Measurements from ENCODE around the gene ARHGDIB.

Gene ARHGDIB

DNA sequence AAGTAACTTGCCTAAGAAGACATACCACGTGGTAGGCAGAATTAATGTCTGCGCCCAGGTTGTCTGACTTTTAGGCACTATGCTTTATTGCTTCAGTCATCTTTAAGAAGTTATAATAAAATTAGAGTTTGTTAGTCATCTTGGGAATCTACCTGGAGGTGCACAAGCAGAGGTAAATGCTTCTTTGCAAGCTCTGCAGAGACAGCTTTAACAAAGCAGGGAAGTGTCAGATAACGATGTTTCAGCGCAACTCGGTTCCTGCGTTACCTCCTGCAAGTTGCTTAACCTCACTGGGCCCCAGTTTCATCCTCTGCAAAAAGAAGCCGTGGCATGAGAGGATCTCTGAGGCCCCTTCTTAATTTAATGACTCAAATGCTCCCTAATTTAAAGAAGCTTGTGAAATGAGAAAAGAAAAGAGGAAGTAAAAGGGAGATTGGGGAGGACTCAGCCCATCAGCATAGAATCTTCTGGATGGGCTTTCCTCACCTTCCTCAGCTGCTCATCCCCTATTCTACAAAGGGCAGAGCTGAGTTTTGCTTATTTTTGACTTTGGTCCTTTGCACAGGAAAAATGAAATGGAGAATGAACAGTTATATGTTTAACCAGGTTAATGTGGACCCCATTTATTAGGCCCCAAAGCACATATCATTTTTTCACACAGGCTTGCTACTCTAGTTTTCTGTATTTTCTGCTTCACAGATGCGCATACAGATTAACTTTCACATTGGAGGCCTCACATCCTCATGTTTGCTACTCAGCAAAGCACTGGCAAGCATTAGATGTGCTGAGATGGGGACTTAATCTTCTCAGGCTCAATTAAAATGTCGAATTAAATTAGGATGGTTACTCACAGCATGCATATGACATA lies 5.1 kb downstream of the ARHGDIB start:
- DNase-seq (ENCODE audit: low spot score) = no peak

DNA sequence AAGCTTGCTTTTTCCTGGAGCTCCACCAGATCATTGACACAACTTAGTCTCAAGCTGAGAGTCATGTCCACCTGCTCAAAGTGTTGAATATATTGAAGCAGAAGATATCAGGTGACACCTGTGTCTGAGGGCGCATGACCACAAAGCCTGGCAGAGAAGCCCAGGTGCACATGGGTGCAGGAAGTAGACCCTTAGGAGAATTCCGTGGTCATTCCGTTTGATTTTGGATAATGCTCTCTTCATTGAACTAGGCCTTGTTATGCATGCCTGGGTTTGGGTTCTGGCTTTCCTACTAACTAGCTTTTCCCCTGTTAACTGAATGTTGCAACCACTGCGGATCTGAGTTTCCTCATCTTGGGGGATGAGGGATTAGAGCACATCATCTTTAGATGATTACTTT lies 7.1 kb downstream of the ARHGDIB start:
- no peak for DNase-seq (ENCODE audit: low spot score)

DNA sequence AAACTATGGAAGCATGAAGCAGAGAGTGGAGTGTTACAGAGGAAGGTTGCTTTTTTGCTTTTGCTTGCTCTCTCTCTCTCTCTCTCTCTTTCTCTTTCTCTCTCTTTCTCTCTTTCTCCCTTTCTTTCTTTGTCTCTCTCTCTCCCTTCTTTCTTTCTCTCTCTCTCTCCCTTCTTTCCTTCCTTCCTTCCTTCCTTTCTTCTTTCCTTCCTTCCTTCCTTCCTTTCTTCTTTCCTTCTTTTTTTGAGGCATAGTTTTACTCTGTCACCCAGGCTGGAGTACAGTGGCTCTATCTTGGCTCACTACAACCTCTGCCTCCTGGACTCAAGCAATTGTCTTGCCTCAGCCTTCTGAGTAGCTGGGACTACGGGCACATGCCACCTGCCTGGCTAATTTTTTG lies 7.6 kb downstream of the ARHGDIB start:
- DNase-seq (ENCODE audit: low spot score) = no peak

DNA sequence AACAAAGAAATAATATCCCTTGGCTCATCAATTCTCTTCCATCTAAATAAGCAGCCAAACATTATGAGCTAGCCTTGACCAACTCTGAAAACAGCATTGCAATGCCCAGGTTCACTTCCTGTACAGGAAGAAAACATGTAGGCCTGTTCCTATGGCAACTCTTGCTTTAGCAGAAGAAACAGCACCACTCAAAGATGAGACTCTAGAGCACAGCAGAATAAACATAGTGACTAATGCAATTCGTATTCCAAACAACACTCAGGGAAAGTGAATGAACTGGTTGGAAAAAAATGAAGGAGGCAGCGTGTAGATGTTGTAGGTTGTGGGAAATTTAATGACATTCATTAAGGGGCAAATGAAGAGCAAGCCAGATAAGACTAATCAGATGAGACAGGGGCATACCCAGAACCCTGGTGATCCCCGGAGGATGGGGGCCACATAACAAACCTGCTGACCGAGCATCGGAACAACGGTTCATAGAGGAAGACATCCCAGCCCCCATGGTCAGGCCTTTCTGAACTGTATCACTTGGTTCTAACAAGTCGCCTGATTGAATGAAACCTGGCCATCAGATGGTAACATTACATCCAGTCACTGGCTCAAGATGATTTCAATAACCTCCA lies 9.0 kb downstream of the ARHGDIB start:
- DNase-seq (ENCODE audit: low spot score) = peak; percentile 65

DNA sequence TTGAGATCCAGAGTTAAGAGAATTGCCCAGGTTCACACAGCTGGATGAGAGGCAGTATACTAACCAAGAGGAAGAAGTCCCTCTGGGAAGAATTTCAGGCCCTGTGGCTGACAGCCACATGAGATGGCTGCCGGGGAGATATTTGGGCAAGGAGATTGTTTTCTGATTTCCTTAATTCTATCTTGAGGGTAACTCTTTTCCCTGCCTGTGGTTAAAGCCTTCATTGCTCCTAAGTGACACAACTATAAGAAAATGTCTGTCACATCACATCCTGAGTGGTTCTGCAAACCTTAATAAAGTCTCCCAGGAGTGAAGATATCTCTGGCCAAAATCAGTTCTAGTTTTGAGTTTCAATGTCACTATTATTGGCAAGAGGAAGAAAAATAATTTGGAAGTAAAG lies 9.6 kb downstream of the ARHGDIB start:
- DNase-seq (ENCODE audit: low spot score) = no peak

DNA sequence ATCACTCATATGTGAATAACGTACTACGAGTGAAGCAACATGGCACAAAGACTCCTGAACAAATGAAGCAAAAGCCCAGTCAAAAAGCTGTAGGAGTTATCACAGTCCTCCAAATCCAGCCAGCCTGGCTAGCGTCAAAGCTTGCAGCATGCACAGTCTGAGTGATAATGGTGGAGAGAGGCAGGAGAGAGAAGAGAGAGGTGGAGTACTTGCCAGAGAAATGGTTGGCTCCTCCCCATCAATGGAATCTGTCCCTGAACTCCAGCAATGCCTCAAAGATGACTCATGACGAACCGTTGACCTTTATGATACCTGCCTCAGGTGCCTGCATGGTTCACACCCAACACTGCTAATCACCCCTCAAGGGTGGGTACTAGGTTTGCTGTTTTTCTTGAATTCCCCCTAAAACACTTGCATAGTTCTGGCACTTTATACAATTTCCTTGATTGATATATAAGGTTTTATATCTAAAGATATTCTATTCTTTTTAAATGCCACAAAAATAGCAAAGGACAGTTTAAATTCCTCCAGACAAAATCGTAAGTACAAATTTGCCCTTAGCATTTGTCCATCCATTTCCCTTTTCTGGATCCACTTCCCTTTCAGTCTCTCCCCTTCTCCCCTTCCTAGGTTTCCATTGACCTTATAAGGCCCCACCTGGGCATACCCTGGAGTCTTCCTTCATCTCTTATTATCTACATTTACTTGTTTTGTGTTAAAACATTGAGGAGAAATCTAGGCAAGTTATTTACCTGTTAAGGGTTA lies 10.2 kb downstream of the ARHGDIB start:
- no peak for DNase-seq (ENCODE audit: low spot score)

DNA sequence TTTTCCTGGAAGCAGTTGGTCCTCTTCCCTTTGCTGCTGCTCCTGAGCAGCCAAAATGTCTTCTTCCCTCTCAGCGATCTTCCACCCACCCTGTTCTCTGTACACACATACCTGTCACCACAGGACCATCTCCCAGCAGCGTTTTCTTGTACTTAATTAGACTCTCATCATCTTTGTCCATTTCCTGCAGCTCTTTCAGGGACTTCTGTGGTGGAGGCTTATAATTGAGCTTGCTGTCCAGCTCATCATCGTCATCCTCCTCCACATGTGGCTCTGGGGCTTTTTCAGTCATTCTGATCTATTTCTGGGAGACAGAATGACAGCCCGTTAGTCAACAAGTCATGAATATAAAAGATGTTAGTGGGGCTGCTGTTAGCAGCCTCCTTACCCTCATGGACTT lies 11.0 kb downstream of the ARHGDIB start:
- DNase-seq (ENCODE audit: low spot score) = no peak

DNA sequence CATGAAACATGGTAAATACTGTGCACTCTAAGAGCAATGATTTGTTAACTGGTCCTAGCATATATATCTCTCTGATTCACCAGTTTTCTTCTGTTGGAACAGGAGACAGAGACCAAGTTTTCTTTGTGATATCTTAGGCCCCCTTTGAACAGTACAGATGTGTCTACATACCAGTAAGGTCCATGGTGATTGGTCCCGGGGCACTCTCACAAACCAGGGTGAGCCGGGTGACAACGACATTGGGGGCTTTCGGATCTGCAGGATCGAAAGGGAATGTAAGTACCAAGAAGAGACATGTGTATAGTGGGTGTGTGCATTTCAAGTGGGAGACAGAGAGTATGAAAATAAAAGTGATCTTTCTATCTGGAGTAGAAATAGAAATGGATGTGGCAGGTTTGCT lies 11.8 kb downstream of the ARHGDIB start:
- DNase-seq (ENCODE audit: low spot score) = no peak

DNA sequence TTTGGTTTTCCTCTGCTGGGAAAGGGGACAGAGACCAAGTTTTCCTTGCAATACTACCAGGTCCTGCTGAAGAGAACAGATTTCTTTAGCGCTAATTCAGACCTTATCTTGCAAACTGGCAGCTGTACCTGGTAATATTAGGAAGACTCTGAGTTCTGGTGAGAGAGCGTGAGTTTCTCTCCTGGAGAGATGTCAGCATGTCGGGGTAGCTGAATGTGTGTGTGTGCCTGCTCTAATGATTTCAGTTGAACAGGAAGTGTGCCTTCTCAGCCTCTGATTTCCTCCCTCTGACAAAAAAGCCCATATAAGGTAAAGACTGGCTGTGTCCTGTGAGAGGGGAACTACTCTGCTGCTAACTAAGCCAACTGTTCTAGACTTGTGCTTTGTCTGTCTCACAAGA lies 12.7 kb downstream of the ARHGDIB start:
- peak; percentile 78 for DNase-seq (ENCODE audit: low spot score)

DNA sequence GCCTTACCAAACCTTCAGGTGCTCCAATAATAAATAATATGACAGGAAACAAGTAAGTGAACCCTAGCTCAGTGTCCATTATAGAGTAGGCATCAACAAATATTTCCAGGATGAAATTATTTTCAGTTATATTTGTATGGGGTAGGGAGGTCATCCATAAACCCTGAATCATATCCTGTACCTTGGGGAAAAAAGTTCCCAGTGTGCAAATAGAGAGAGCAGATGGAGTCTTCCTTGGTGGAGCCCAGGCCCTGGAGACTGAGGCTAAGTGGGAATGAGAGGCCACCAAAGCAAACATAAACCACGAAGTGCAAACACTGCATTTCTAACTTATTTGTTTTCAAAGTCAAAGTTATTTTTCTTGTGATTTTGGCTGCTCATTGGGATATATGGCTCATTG lies 14.5 kb downstream of the ARHGDIB start:
- DNase-seq (ENCODE audit: low spot score) = no peak

DNA sequence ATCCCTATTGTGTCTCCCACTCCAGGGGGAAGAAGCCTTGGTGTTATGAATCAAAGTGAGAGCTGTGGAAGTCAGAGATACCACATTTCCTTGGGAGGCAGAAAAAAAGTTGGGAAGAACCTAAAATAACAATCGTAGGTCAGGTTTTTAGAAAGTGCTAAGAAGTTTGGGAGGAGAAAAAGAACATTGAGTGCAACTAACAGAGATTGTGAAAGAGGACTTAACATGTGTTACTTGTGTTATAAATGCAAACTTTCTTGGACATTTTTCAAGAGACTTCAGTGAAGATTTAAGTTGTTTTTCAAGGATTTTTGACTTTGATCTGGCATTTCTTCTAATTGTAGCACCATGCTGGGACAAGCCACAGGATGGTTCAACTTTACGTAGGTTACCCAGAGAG lies 15.2 kb downstream of the ARHGDIB start:
- no peak for DNase-seq (ENCODE audit: low spot score)

DNA sequence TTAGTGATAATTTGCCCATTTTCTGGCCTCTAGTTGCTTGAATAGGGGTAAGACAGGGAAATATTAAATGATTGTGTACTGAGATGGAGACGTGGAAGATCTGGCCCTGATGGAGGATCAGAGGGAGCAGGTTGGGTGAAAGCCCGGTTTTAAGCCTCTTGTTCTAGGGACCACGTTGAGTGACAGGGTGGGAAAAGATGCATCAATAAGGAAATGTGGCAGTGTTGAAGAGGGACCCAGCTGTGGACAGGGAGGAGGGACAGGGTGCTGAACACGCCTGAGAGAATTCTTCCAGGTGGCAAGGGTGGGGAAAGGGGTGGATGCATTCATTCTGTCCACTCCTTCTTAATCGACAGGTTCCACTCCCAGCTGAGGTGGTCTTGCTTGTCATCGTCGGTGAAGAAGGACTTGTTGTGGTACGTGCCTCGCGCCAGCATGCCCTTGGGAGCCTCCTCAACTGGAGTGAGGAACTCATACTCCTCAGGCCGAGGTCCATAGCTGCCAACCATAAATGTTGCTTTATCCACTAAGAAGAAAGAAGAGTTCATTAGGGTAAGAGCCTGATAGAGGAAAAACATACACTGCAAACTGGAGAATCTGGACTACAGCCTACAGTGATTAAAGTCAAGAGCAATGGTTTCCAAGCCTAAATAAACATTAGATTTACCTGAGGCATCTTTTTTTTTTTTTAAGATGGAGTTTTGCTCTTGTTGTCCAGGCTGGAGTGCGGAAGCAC lies 19.0 kb downstream of the ARHGDIB start:
- no peak for DNase-seq (ENCODE audit: low spot score)

DNA sequence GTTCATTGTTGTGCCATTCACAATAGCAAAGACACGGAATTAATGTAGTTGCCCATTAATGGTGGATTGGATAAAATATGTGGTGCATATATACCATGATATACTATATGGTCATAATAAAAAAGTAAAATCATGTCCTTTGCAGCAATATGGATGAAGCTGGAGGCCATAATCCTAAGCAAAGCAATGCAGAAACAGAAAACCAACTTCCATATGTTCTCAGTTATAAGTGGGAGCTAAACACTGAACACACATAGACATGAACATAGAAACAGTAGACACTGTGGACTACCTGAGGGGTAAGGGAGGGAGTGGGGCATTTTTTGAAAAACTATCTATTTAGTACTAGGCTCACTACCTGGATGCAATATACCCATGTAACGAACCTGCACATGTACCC lies 20.0 kb downstream of the ARHGDIB start:
- no peak for DNase-seq (ENCODE audit: low spot score)

DNA sequence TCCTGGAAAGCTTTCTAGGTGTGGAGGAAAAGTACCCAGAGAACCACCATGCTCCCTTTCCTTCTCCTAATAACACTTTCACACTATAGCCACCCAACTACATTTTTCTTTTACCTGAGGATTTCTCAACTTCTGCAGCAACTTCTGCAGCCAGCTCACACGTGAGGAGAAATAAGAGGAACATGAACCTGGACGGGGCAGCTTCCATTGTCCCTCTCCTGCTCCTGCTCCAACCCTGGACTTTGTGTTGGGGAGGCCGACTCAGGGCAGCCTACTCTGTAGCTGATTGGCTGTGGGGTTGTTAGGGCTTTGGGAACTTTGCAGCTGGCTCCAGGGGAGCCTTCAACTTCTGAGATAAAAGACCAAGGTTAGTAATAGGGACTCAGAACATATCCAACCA lies 23.1 kb downstream of the ARHGDIB start, which contains the start of gene ERP27:
Gene ERP27, minus strand, starts transcription at position 237 of the 400 bp plus-strand sequence. Its CDS starts 29 bp downstream, at position 208.
- no peak for DNase-seq (ENCODE audit: low spot score)

DNA sequence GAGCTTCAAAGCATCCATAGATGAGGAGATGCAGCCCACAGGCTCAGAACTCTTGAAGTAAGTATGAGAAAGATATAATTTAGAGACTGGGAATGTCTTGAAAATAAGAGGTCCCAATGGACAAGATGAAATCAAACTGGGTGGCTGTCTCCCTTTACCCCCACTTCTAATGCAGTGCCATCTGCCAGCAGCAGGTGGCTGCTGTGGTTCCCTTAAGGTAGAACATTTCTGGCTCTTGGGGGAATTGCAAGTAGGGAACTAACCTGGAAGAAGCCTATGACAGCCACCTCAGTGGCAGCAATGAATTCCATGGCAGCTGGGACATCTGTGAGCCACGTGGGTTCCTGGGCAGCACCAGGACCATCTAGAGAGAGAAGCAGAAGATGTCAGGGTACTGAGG lies 23.7 kb downstream of the ARHGDIB start:
- no peak for DNase-seq (ENCODE audit: low spot score)

DNA sequence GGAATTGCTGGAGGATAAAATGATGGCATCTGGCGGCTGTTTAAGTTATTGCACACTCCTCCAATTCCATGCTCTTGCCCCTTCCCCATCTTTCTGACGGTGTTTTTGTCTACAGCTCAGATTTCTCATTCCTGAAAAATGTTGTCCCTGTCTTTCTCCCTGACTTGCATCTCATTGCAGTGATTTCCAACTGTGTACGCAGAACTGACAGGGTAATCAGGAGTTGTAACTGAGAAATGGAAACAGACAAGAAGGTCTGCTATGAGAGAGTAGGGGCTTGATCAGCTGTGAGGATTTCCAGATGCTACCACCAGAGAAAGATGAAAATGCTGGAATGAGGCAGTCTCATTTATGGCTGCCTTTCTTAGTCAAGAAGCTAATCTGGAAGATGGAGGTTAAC lies 24.4 kb downstream of the ARHGDIB start:
- DNase-seq (ENCODE audit: low spot score) = no peak

DNA sequence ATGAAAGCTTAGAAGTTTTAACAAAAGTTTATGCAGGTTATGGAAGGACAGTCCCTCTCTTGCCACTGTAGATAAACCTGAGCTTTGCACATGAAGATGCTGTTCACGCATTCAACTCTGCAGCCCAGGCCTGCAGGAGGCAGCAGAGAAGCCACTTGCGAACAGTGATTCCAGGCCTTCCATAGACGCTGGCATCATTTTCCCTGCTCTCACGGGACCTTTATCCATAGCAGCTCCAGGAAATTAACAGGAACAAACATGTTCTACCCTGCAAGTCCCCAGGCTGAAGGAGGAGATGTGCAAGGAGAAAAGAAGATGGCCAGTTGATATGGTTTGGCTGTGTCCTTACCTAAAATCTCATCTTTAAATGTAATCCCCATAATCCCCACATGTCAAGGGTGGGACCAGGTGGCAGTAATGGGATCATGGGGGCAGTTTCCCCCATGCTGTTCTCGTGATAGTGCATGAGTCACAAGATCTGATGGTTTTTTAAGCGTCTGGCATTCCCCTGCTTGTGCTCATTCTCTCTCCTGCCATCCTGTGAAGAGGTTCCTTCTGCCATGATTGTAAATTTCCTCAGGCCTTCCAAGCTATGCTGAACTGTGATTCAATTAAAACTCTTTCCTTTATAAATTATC lies 25.1 kb downstream of the ARHGDIB start:
- DNase-seq (ENCODE audit: low spot score) = no peak

DNA sequence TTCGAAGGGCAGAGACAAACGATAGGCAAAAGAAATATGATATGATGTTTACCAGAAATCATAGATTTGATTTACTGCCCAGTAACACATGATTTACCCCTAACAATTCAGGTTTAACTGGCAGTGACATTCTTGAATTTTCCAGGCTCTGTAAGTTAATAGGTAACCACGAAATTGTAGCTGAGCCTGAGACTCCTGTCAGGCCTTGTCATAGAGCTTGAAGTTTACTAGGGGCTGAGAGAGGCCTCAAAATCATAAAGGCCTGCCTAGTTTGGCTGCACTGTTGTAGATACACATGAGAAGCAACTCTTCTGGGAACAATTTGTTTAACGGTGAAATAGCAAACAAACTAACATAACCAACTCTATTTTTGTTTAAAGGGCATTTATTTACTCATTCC lies 26.4 kb downstream of the ARHGDIB start:
- no peak for DNase-seq (ENCODE audit: low spot score)

DNA sequence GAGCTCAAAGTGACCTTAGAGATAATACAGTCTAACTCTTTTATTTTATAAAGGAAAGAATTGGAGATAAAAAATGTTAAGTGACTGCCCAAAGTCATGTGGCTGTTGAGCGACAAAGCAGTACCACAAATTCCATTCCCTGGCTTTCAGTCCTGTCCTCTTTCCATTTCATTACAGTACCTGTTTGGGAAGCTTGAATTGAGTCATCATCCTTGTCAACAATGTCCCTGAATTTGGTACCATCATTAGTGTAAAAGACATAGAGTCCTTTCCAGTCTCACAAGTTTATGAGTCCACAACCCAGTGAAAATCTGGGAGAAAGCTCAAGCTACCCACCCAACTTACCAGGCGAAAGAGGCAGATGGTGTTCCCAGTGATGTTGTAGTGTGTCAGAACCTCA lies 26.9 kb downstream of the ARHGDIB start:
- DNase-seq (ENCODE audit: low spot score) = no peak

DNA sequence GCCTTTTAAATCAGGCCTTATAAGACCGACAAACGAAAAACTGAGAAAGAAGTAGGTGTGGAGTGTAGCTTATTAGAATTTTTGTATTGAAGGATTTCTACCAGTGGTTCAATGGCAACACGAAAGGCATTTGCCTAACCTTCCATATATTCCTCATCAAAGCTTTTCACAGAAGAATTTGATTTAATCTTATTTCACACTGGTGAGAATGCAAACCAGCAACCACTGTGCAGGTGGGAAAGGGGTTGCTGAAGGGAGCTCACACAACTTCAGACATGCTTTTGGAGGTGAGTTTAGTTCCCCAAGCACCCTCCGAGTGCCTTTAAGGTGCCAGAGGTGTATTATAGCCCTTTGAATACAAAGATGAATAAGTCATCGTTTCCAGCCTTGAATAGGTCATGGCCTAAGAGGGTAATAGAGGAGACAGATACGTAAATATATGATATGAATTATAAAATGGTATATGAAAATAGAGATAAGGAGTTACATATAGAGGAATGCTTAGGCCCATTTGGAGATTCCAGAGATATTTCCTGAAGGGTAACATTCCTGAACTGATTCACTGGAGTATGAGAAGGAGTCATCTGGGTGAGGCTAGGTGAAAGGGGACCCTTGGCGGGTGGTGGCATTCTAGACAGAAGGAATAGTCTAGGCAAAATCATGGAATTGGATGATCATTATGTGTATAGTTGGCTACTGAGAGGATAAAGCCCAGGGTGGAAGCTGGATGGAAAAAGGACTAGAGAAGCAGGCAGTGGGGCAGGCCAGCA lies 29.4 kb downstream of the ARHGDIB start:
- DNase-seq (ENCODE audit: low spot score) = no peak

DNA sequence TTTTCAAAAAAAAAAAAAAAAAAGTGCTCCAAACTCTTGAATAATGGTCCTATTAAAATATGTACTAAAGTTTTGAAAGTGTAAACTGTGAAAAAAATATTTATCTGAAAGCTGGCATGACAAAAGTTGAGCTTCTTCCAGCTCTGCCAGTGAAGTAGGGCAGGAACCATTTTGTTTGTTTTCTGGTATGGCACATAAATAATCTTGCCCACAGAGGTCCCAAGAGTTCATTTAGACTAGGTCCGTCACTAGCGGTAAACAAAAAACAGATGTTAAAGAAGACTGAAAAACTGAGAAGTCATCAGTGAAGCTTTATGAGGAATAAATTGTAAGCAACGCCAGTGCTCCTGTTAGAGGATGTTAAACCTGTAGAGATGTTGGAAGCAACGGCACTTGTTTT lies 30.0 kb downstream of the ARHGDIB start:
- DNase-seq (ENCODE audit: low spot score) = no peak
